Gastroesophageal sphincter (tissue), 4 donors: ENCODE results near the gene TMEM145. TPM values are rescaled to one million over a fixed set of nuclear protein-coding genes. Genes with fewer than 3 reads are reported as not detected.

ENCODE experiments used
- ATAC-seq: fragments of 150-250 bp; one replicate; pipeline ENCODE4 v1.9.1; 2016; ENCODE audit warnings: mild to moderate bottlenecking, moderate library complexity
- H3K27ac ChIP-seq, 4 donors: fragments of 200-600 bp; sonication (generic) in 3 of 4; 1 replicate in 3 of 4; 2 replicates in 1 of 4; pipeline ENCODE4 v1.5.1; 2016 to 2019
- H3K27me3 ChIP-seq: fragments of 200-600 bp; sonication (generic); one replicate; pipeline ENCODE4 v1.5.1; 2019
- H3K36me3 ChIP-seq, 2 donors: fragments of 200-600 bp; sonication (generic); one replicate each; pipeline ENCODE4 v1.5.1; 2019; ENCODE audit warnings: control low read depth in 1 of 2
- H3K4me1 ChIP-seq, 3 donors: fragments of 200-600 bp; sonication (generic); 1 replicate in 2 of 3; 2 replicates in 1 of 3; pipeline ENCODE4 v1.5.1; 2016 to 2019; ENCODE audit warnings: control low read depth in 2 of 3
- H3K4me3 ChIP-seq, 2 donors: fragments of 200-600 bp; sonication (generic); one replicate each; pipeline ENCODE4 v1.5.1; 2019; ENCODE audit warnings: mild to moderate bottlenecking in 1 of 2, moderate library complexity in 1 of 2
- H3K9me3 ChIP-seq, 3 donors: fragments of 200-600 bp; sonication (generic); one replicate each; pipeline ENCODE4 v1.5.1; 2017 to 2019; ENCODE audit warnings: control low read depth in 2 of 3
- CTCF ChIP-seq, 4 experiments: fragments of 200-600 bp in 2 of 4; fragments of 450-650 bp in 2 of 4; sonication (generic) in 1 of 4; IDR thresholded peaks; one replicate each; pipeline ENCODE4 v1.5.1; 2017 to 2019; ENCODE audit warnings: antibody characterized with exemption in 4 of 4, mild to moderate bottlenecking in 2 of 4, moderate library complexity in 2 of 4
- EP300 ChIP-seq: sonication (generic); formaldehyde crosslinking; IDR thresholded peaks from one replicate; pipeline ENCODE4 v1.6.1; 2017; ENCODE audit warnings: antibody characterized with exemption, mild to moderate bottlenecking
- POLR2A ChIP-seq, 2 donors: fragments of 450-650 bp; IDR thresholded peaks; one replicate each; pipeline ENCODE4 v1.6.1; 2017; ENCODE audit warnings: antibody characterized with exemption in 2 of 2, mild to moderate bottlenecking in 2 of 2, moderate library complexity in 1 of 2
- POLR2AphosphoS5 ChIP-seq: sonication (generic); formaldehyde crosslinking; IDR thresholded peaks from one replicate; pipeline ENCODE4 v1.6.1; 2017; ENCODE audit warnings: antibody characterized with exemption
- WGBS, 2 donors: methylation state at CpG; one replicate each; pipeline ENCODE4 v1.1.5; 2018; ENCODE audit warnings: low coverage in 1 of 2; 5-methylcytosine and 5-hydroxymethylcytosine counted together
- total RNA-seq, 4 donors: library from RNA; depleted of rRNA; stranded (reverse); fragments of >200 nt; gene quantifications; one replicate each; pipeline ENCODE4 v1.1.0, GENCODE V29; 2016

TMEM145 gene
- total RNA-seq, 4 donors from 2014 or later, result 0.27 TPM; not detected in 3

GRCh38 chr19:42277821-42278451, 35.2 kb upstream of the TMEM145 start:
- Histone ChIP-seq H3K27ac (peak overlapping the region; percentile 47 to 99 (median 98)), H3K27me3 (no peaks in the 10 kb centered on the region), H3K4me1 (peaks cover 0 to 98% (median 56%) of the 10 kb centered on the region in 3 donors), H3K9me3 (no peaks in the 10 kb centered on the region), H3K4me3 (no peak overlapping the region), H3K36me3 (peaks cover 0 to 29% of the 10 kb centered on the region in 2 donors)
- TF ChIP-seq POLR2AphosphoS5 (no peak), POLR2A (IDR thresholded peaks at IDR 0.05) (no peak), EP300 (no peak), CTCF (IDR thresholded peaks at IDR 0.05) (no peak)
- no peak for ATAC-seq
- WGBS, 2 donors, result 0 to 4% methylated on average over 2 to 7 of the region's 10 CpGs

- Histone ChIP-seq H3K36me3 (peaks cover 0 to 23% of the 10 kb centered on the region in 2 donors), H3K4me1 (peaks cover 0 to 97% (median 60%) of the 10 kb centered on the region in 3 donors), H3K9me3 (no peaks in the 10 kb centered on the region), H3K27ac (peak overlapping the region; percentile 47 to 99 (median 98)), H3K4me3 (no peak overlapping the region), H3K27me3 (no peaks in the 10 kb centered on the region)
- TF ChIP-seq EP300 (no peak), POLR2A (IDR thresholded peaks at IDR 0.05) (no peak), POLR2AphosphoS5 (no peak), CTCF (IDR thresholded peaks at IDR 0.05) (no peak)
- ATAC-seq, result no peak
- WGBS, 2 donors, result 0 to 30% methylated on average over 1 to 2 of the region's 5 CpGs
These were observed 34.5 kb upstream of the TMEM145 start for GRCh38 chr19:42278452-42279154.

GRCh38 chr19:42279155-42279901, 33.8 kb upstream of the TMEM145 start:
- no peak for ATAC-seq
- peaks cover 0 to 90% (median 60%) of the 10 kb centered on the region in 3 donors for H3K4me1 ChIP-seq
- WGBS, 2 donors, result 5 to 8% methylated on average over 5 to 6 of the region's 6 CpGs
- H3K36me3 ChIP-seq, result peaks cover 0 to 15% of the 10 kb centered on the region in 2 donors
- H3K27me3 ChIP-seq, result no peaks in the 10 kb centered on the region
- no peaks in the 10 kb centered on the region for H3K9me3 ChIP-seq
- H3K27ac ChIP-seq, result peak overlapping the region; percentile 91 to 99 (median 98)
- TF ChIP-seq EP300 (no peak), POLR2AphosphoS5 (no peak), POLR2A (IDR thresholded peaks at IDR 0.05) (no peak), CTCF (IDR thresholded peaks at IDR 0.05) (no peak)
- peak overlapping the region; percentile 52 to 93 for H3K4me3 ChIP-seq

- peak in 1 of 2 donors; percentile 1 for TF ChIP-seq POLR2A (IDR thresholded peaks at IDR 0.05)
- peak; percentile 83 for TF ChIP-seq POLR2AphosphoS5
- TF ChIP-seq EP300, result no peak
- TF ChIP-seq CTCF (IDR thresholded peaks at IDR 0.05), result peak in 3 of 4 experiments; percentile 95 to 98 (median 96)
- Histone ChIP-seq H3K36me3 (peaks cover 0 to 7% of the 10 kb centered on the region in 2 donors), H3K27ac (peak overlapping the region; percentile 91 to 99 (median 98)), H3K9me3 (no peaks in the 10 kb centered on the region), H3K27me3 (no peaks in the 10 kb centered on the region), H3K4me1 (peaks cover 0 to 88% (median 60%) of the 10 kb centered on the region in 3 donors), H3K4me3 (peak overlapping the region; percentile 52 to 93)
- peak; percentile 60 for ATAC-seq
- 0 to 1% methylated on average over 17 to 18 of the region's 89 CpGs for WGBS, 2 donors
These were observed 33.0 kb upstream of the TMEM145 start for GRCh38 chr19:42279902-42280814.
